H7 (cell line): ENCODE results near the gene HSD3B2. TPM values are rescaled to one million over a fixed set of nuclear protein-coding genes. Genes with fewer than 3 reads are reported as not detected.

Experiments
- total RNA-seq: library from RNA; depleted of rRNA; stranded (reverse); fragments of >200 nt; shearing (Covaris generic); gene quantifications from 2 replicates; pipeline ENCODE4 v1.2.3, GENCODE V29; 2014; rRNA removed

Gene HSD3B2
- total RNA-seq, 1 experiment from 2014 or later: 0.07 TPM

Other genes with a start within 250 kb of the HSD3B2 start
- 0.38 and 1.2 TPM in 2 replicates for gene HAO2, start 46.4 kb upstream of the HSD3B2 start, total RNA-seq
- gene HSD3B1, start 92.1 kb downstream of the HSD3B2 start, total RNA-seq: not detected in 2 replicates
- gene ZNF697, start 233.1 kb downstream of the HSD3B2 start, total RNA-seq: 17.3 and 20.1 TPM in 2 replicates